PC-3 (cell line): ENCODE data around the gene KRT79. TPM values are rescaled to one million over a fixed set of nuclear protein-coding genes. Genes with fewer than 3 reads are reported as not detected.

Source experiments
- ATAC-seq: fragments of 200-7000 bp; cut with Tn5 transposase; 2 replicates; pipeline ENCODE4 v1.9.1; 2020; ENCODE audit warnings: mild to moderate bottlenecking, moderate library complexity
- BruUV-seq: library from RNA; stranded (reverse); fragments of 400-500 nt; replicated peaks from 2 replicates; lab custom pipeline; 2021; lab: Mats Ljungman, UMichigan
- CTCF ChIA-PET: fragments of 300-600 bp; sonication (Branson Sonifier 250); formaldehyde crosslinking; loops from one replicate; lab custom pipeline; 2022; ENCODE audit warnings: antibody characterized with exemption; lab: Charles Lee
- POLR2A ChIA-PET: fragments of 300-600 bp; sonication (Branson Sonifier 250); formaldehyde crosslinking; loops from one replicate; lab custom pipeline; 2022; ENCODE audit warnings: antibody characterized with exemption; ENCODE audit not compliant: unreplicated experiment; lab: Charles Lee
- DNase-seq: peaks from one replicate; pipeline ENCODE4 v3.0.0-alpha.2; 2015
- H2AFZ ChIP-seq: fragments of 300-600 bp; sonication (generic); 2 replicates; pipeline ENCODE4 v1.6.0; 2016; ENCODE audit warnings: antibody characterized with exemption, low read length
- H3F3A ChIP-seq: fragments of 300-600 bp; sonication (generic); one replicate; pipeline ENCODE4 v1.6.0; 2017; ENCODE audit warnings: antibody characterized with exemption, low read length, control low read depth, mild to moderate bottlenecking; ENCODE audit not compliant: unreplicated experiment
- H3K27ac ChIP-seq: fragments of 300-600 bp; sonication (generic); 2 replicates; pipeline ENCODE4 v1.5.1; 2016; ENCODE audit warnings: mild to moderate bottlenecking, low read length
- H3K27me3 ChIP-seq: fragments of 300-600 bp; sonication (generic); 2 replicates; pipeline ENCODE4 v1.6.1; 2016; ENCODE audit warnings: low read length, mixed read lengths
- H3K36me3 ChIP-seq: fragments of 300-600 bp; sonication (generic); 2 replicates; pipeline ENCODE4 v1.6.1; 2016; ENCODE audit warnings: low read depth, mixed run types, low read length, mixed read lengths
- H3K4me1 ChIP-seq: fragments of 300-600 bp; sonication (generic); 2 replicates; pipeline ENCODE4 v1.5.1; 2016; ENCODE audit warnings: low read length; ENCODE audit not compliant: insufficient read depth
- H3K4me2 ChIP-seq: fragments of 300-600 bp; sonication (generic); 2 replicates; pipeline ENCODE4 v1.6.0; 2016; ENCODE audit warnings: low read length
- H3K4me3 ChIP-seq: fragments of 300-600 bp; sonication (generic); 2 replicates; pipeline ENCODE4 v1.5.1; 2016; ENCODE audit warnings: mild to moderate bottlenecking, low read length, mixed read lengths
- H3K79me2 ChIP-seq: fragments of 300-600 bp; sonication (generic); 2 replicates; pipeline ENCODE4 v1.6.1; 2017; ENCODE audit warnings: low read length, mixed read lengths
- H3K9ac ChIP-seq: fragments of 300-600 bp; sonication (generic); 2 replicates; pipeline ENCODE4 v1.6.0; 2016; ENCODE audit warnings: mild to moderate bottlenecking, low read length
- H3K9me2 ChIP-seq: fragments of 300-600 bp; sonication (generic); replicated peaks from 2 replicates; pipeline ENCODE4 v1.6.1; 2016; ENCODE audit warnings: mixed run types, low read length, mixed read lengths
- H3K9me3 ChIP-seq: fragments of 300-600 bp; sonication (generic); 2 replicates; pipeline ENCODE4 v1.6.1; 2016; ENCODE audit warnings: low read length, mixed read lengths
- H4K20me1 ChIP-seq: fragments of 300-600 bp; sonication (generic); 2 replicates; pipeline ENCODE4 v1.6.1; 2016; ENCODE audit warnings: low read length, mixed read lengths
- EZH2 ChIP-seq: fragments of 300-600 bp; sonication (generic); IDR thresholded peaks from one replicate; pipeline ENCODE4 v1.6.1; 2017; ENCODE audit warnings: antibody characterized with exemption, mild to moderate bottlenecking, low read length; ENCODE audit not compliant: unreplicated experiment
- EZH2phosphoT487 ChIP-seq: fragments of 300-600 bp; sonication (generic); IDR thresholded peaks from 2 replicates; pipeline ENCODE4 v1.6.1; 2018; ENCODE audit warnings: mild to moderate bottlenecking, antibody characterized with exemption, low read length, borderline replicate concordance
- intact Hi-C: fragments of 100-400 bp; cut with micrococcal nuclease; formaldehyde crosslinking; loops from 2 replicates; pipeline ENCODE4 v1.9.0; 2023
- total RNA-seq: library from RNA; depleted of rRNA; stranded (reverse); fragments of >200 nt; gene quantifications from 2 replicates; pipeline ENCODE4 v1.2.3, GENCODE V29; 2014
- TF ChIP-seq, protein P1 (sequence below): fragments of 300-600 bp; sonication (generic); conservative IDR thresholded peaks from 2 replicates; pipeline ENCODE4 v1.5.1; 2017; ENCODE audit warnings: antibody characterized with exemption, low read depth, mild to moderate bottlenecking, low read length

Gene KRT79
- total RNA-seq, 1 experiment from 2014 or later = not detected

GRCh38 chr12:52815676-52816588 is 18.2 kb downstream of the KRT79 start:
- no peak overlapping the region for H3K9ac ChIP-seq
- DNase-seq (no peak), ATAC-seq (no peak)
- H2AFZ ChIP-seq = no peak overlapping the region
- H3K9me2 ChIP-seq = no peaks in the 10 kb centered on the region
- H4K20me1 ChIP-seq = no peaks in the 10 kb centered on the region
- H3F3A ChIP-seq = no peaks in the 10 kb centered on the region
- peaks cover 14% of the 10 kb centered on the region for H3K4me1 ChIP-seq
- H3K4me2 ChIP-seq = no peak overlapping the region
- H3K36me3 ChIP-seq = no peaks in the 10 kb centered on the region
- H3K27ac ChIP-seq = no peak overlapping the region
- H3K9me3 ChIP-seq = no peaks in the 10 kb centered on the region
- POLR2A ChIA-PET = no interaction called here
- no peaks in the 10 kb centered on the region for H3K79me2 ChIP-seq
- no peak overlapping the region for H3K4me3 ChIP-seq
- no peaks in the 10 kb centered on the region; the same call in 1 of the 2 replicates for H3K27me3 ChIP-seq
- TF ChIP-seq EZH2 = no peak
- TF ChIP-seq, protein P1, sequence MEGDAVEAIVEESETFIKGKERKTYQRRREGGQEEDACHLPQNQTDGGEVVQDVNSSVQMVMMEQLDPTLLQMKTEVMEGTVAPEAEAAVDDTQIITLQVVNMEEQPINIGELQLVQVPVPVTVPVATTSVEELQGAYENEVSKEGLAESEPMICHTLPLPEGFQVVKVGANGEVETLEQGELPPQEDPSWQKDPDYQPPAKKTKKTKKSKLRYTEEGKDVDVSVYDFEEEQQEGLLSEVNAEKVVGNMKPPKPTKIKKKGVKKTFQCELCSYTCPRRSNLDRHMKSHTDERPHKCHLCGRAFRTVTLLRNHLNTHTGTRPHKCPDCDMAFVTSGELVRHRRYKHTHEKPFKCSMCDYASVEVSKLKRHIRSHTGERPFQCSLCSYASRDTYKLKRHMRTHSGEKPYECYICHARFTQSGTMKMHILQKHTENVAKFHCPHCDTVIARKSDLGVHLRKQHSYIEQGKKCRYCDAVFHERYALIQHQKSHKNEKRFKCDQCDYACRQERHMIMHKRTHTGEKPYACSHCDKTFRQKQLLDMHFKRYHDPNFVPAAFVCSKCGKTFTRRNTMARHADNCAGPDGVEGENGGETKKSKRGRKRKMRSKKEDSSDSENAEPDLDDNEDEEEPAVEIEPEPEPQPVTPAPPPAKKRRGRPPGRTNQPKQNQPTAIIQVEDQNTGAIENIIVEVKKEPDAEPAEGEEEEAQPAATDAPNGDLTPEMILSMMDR = no peak
- TF ChIP-seq EZH2phosphoT487 = no peak
- intact Hi-C loops = no loop called here
- BruUV-seq = no TSS peak
- CTCF ChIA-PET = no interaction called here

- no peaks in the 10 kb centered on the region for H3K9me3 ChIP-seq
- no peaks in the 10 kb centered on the region for H4K20me1 ChIP-seq
- intact Hi-C loops = no loop called here
- no peak overlapping the region for H2AFZ ChIP-seq
- ATAC-seq (no peak), DNase-seq (no peak)
- CTCF ChIA-PET = no interaction called here
- H3F3A ChIP-seq = no peaks in the 10 kb centered on the region
- H3K4me2 ChIP-seq = no peak overlapping the region
- no peak overlapping the region for H3K27ac ChIP-seq
- no peaks in the 10 kb centered on the region; the same call in 1 of the 2 replicates for H3K27me3 ChIP-seq
- POLR2A ChIA-PET = no interaction called here
- no peaks in the 10 kb centered on the region for H3K9me2 ChIP-seq
- H3K79me2 ChIP-seq = no peaks in the 10 kb centered on the region
- BruUV-seq = no TSS peak
- TF ChIP-seq EZH2phosphoT487 (no peak), EZH2 (no peak)
- TF ChIP-seq, protein P1 = no peak
- H3K9ac ChIP-seq = no peak overlapping the region
- H3K4me3 ChIP-seq = no peak overlapping the region
- H3K36me3 ChIP-seq = no peaks in the 10 kb centered on the region
- peaks cover 14% of the 10 kb centered on the region for H3K4me1 ChIP-seq
Measured at GRCh38 chr12:52815161-52815560, 18.9 kb downstream of the KRT79 start.

DNA sequence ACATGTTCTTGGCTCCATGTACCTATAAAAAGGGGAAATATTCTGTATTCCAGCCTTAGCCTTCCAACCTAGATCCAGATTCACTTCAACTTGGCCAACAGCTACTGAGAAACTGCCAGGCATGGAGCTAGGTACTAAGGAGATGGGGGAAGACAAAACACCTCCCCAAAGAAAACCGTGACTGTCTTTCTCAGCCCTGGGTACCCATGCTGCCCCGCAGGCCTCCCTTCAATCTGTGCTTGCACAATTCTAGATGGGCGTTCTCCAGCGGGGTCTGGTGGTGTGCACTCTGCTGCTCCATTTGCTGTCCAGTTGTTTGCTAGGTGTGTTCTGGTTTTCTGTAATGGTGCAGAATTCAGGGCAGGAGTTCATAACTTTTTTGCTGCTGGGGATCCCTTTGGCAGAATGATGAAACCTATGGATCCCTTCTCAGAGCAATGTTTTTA is 19.4 kb downstream of the KRT79 start:
- Histone ChIP-seq H3K27ac (peak overlapping the region; percentile 62), H2AFZ (no peak overlapping the region), H3K36me3 (no peaks in the 10 kb centered on the region), H4K20me1 (no peaks in the 10 kb centered on the region), H3K27me3 (no peaks in the 10 kb centered on the region; the same call in 1 of the 2 replicates), H3K9me3 (no peaks in the 10 kb centered on the region), H3K4me3 (no peak overlapping the region), H3F3A (no peaks in the 10 kb centered on the region), H3K4me2 (no peak overlapping the region), H3K79me2 (no peaks in the 10 kb centered on the region), H3K9me2 (no peaks in the 10 kb centered on the region), H3K4me1 (peaks cover 14% of the 10 kb centered on the region), H3K9ac (no peak overlapping the region)
- ATAC-seq = no peak
- ChIA-PET POLR2A (no interaction called here), CTCF (no interaction called here)
- intact Hi-C loops = no loop called here
- TF ChIP-seq, protein P1 = no peak
- TF ChIP-seq EZH2phosphoT487 (no peak), EZH2 (no peak)
- no peak for DNase-seq
- no TSS peak for BruUV-seq
